Activated T-cell treated with anti-CD3 and anti-CD28 coated beads, Interleukin-2, amount 50 U/mL, for 4 hours (primary cell): ENCODE data around the gene NCR2. TPM values are rescaled to one million over a fixed set of nuclear protein-coding genes. Genes with fewer than 3 reads are reported as not detected.
A peak's percentile ranks its signal among the peaks of the same experiment; 100 is the strongest.

Source experiments
- ATAC-seq, 2 donors: fragments of 200-7000 bp; cut with Tn5 transposase; one replicate each; pipeline ENCODE4 v1.10.0; 2021
- DNase-seq: peaks from one replicate; pipeline ENCODE4 v3.0.0-alpha.2; 2020
- H3K27me3 Mint-ChIP-seq: one replicate; pipeline ENCODE4 v1.8.0; 2021; ENCODE audit warnings: low read depth, mixed read lengths
- H3K36me3 Mint-ChIP-seq: one replicate; pipeline ENCODE4 v1.8.0; 2022; ENCODE audit warnings: mixed read lengths; ENCODE audit not compliant: insufficient read depth
- H3K4me1 Mint-ChIP-seq: one replicate; pipeline ENCODE4 v1.8.0; 2021; ENCODE audit warnings: low read depth, mixed read lengths
- H3K4me3 Mint-ChIP-seq: one replicate; pipeline ENCODE4 v1.8.0; 2021; ENCODE audit warnings: mild to moderate bottlenecking, moderate library complexity, mixed read lengths
- H3K9me3 Mint-ChIP-seq: one replicate; pipeline ENCODE4 v1.8.0; 2021; ENCODE audit warnings: mixed read lengths
- total RNA-seq, 3 donors: library from RNA; stranded (reverse); gene quantifications; one replicate each; pipeline ENCODE4 v1.2.1, GENCODE V29; 2021

Gene NCR2
- total RNA-seq, 3 donors from 2014 or later, result not detected

DNA sequence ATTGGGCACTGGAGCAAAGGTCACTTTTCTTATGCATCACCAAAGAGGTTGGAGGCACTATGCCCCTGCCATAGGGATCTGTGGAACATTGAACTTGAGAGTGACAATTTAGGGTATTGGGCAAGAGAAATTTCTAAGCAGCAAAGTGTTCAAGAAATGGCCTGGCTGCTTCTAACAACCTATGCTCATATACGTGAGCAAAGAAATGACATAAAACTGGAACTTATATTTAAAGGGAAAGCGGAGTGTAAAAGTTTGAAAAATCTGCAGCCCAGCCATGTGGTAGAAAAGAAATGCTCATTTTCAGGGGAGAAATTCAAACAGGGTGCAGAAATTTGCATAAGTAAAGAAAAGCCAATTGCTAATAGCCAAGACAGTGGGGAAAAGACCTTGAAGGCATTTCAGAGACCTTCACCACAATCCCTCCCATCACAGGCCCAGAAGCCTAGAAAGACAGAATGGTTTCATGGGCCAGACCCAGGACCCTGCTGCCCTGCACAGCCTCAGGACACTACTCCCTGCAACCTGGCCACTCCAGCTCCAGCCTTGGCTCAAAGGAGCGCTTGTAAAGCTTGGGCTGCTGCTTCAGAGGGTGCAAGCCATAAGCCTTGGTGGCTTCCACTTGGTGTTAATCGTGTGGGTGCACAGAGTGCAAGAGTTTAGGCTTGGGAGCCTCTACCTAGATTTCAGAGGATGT is 24.4 kb downstream of the NCR2 start:
- Mint-ChIP-seq H3K27me3 (peaks cover 18% of the 10 kb centered on the region), H3K36me3 (peaks cover 8% of the 10 kb centered on the region), H3K4me3 (no peak overlapping the region), H3K4me1 (no peaks in the 10 kb centered on the region), H3K9me3 (peaks cover 32% of the 10 kb centered on the region)
- ATAC-seq (no peak), DNase-seq (no peak)

DNA sequence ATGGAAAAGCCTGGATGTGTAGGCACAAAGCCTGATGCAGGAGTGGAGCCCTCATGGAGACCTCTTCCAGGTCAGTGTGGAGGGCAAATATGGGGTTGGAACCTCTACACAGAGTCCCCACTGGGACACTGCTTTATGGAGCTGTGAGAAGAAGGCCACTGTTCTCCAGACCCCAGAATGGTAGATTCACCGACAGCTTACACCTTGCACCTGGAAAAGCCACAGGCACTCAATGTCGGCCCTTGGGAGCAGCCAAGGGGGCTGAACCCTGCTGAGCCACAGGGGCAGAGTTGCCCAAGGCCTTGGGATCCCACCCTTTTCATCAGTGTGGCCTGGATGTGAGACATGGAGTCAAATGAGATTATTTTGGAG is 24.9 kb downstream of the NCR2 start:
- Mint-ChIP-seq H3K4me3 (no peak overlapping the region), H3K36me3 (peaks cover 8% of the 10 kb centered on the region), H3K9me3 (peaks cover 32% of the 10 kb centered on the region), H3K27me3 (peaks cover 20% of the 10 kb centered on the region), H3K4me1 (no peaks in the 10 kb centered on the region)
- ATAC-seq, result no peak
- no peak for DNase-seq

DNA sequence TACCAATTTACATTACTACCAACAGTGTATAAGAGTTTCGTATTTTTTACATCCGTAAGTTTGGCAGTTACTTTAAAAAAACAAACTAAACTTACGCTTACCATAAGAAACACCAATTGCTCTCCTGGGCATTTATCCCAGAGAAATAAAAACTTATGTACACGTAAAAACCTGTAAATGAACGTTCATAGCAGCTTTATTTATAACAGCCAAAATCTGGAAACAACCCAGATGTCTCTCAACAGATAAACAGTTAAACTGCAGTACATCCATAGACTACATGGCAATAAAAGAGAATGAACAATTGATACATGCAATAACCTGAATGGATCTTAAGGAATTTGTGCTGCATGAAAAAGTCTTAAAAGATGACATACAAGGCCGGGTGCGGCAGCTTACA is 30.7 kb downstream of the NCR2 start:
- peaks cover 10% of the 10 kb centered on the region for H3K9me3 Mint-ChIP-seq
- H3K4me1 Mint-ChIP-seq, result peaks cover 4% of the 10 kb centered on the region
- no peak for ATAC-seq
- peaks cover 50% of the 10 kb centered on the region for H3K27me3 Mint-ChIP-seq
- no peak overlapping the region for H3K4me3 Mint-ChIP-seq
- no peaks in the 10 kb centered on the region for H3K36me3 Mint-ChIP-seq
- no peak for DNase-seq

DNA sequence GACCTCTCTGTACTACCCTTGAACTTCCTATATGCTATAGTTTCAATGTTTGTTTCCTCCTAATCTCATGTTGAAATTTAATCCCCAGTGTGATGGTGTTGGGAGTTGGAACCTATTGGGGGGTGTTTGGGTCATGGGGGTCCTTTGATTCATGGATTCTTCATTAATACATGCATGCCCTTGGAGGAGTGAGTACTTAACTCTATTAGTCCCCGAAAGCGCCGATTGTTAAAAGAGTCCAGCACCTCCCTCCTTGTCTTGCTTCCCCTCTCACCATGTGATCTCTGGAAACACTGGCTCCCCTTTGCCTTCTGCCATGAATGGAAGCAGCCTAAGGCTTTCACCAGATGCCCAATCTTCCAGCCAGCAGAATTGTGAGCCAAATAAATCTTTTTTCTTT is 31.7 kb downstream of the NCR2 start:
- ATAC-seq (no peak), DNase-seq (no peak)
- no peaks in the 10 kb centered on the region for H3K36me3 Mint-ChIP-seq
- peaks cover 12% of the 10 kb centered on the region for H3K4me1 Mint-ChIP-seq
- H3K4me3 Mint-ChIP-seq, result no peak overlapping the region
- peaks cover 3% of the 10 kb centered on the region for H3K9me3 Mint-ChIP-seq
- H3K27me3 Mint-ChIP-seq, result peaks cover 57% of the 10 kb centered on the region

DNA sequence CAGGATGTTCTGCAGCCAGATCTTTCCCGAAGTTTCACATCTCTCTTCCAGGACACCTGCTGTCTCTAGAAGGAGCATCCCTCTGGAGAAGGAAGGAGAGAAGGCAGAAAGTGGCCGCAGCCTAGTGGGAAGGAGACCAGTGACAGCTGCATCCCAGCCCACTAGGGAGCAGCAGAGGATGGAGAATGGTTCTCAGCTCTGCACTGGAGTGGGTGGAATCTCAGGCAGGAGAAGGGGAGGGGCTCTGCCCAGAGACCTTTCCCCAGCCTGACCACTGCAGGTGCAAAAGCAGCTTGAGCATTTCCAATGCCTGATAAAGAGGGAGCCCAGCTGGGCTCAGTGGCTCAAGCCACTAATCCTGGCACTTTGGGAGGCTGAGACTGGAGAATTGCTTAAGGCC is 32.3 kb downstream of the NCR2 start:
- H3K36me3 Mint-ChIP-seq, result no peaks in the 10 kb centered on the region
- no peak for DNase-seq
- peaks cover 61% of the 10 kb centered on the region for H3K27me3 Mint-ChIP-seq
- no peak overlapping the region for H3K4me3 Mint-ChIP-seq
- peaks cover 18% of the 10 kb centered on the region for H3K4me1 Mint-ChIP-seq
- H3K9me3 Mint-ChIP-seq, result no peaks in the 10 kb centered on the region
- no peak for ATAC-seq

DNA sequence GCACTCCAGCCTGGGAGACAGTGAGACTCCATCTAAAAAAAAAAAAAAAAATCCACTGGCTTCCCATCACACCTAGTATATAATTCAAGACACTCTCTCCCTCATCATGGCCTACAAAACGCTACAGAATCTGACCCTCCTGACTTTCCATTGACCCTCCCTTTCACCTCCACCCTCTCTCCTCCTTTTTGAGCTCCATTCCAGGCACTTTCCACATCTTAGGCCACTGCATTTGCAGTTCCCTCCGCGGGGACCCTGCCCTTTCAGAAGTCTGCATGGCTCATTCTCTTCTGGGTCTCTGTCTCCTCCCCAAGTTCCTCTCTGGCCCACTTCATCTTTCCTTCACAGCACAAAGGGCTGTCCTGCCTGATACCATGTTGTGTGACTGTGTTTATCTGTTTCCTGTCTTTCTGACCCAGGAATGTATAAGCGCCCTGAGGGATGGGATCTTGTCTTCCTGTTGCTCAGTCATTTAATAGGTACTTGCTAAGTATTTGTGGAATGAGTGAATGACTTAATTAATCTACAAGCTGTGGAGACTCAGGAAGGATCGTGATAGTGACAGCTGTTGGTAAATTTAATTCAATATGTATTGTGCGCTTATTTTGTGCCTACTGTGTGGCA is 35.2 kb downstream of the NCR2 start:
- no peaks in the 10 kb centered on the region for H3K9me3 Mint-ChIP-seq
- peaks cover 75% of the 10 kb centered on the region for H3K27me3 Mint-ChIP-seq
- ATAC-seq (no peak), DNase-seq (no peak)
- no peak overlapping the region for H3K4me3 Mint-ChIP-seq
- H3K4me1 Mint-ChIP-seq, result peaks cover 39% of the 10 kb centered on the region
- H3K36me3 Mint-ChIP-seq, result no peaks in the 10 kb centered on the region

DNA sequence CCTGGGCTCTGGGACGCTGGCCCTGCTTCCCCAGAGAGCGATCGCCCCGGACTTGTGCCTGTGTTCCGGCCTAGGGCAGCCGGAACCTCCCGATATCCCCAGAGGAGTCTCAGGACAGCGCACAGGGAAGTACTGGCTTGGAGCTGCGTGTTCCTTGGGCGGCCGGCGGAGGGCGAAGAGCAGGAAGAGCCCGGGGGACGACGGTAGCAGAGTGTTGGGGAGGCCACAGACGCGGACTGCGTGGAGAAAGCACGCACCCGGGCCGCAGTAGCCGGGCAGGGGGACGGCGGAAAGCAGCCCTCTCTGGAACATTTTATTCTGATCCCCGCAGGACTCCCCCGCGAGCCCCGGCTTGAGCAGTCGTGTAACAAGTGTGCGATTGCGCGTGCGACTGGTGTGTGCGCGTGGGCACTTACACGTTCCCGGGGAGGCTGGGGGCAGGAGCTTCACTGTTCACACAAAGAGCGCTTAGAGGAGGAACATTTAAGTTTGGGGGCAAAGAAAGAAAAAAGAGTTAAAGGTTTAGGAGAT is 36.1 kb downstream of the NCR2 start:
- Mint-ChIP-seq H3K4me1 (peaks cover 39% of the 10 kb centered on the region), H3K9me3 (no peaks in the 10 kb centered on the region), H3K36me3 (no peaks in the 10 kb centered on the region), H3K27me3 (peaks cover 80% of the 10 kb centered on the region), H3K4me3 (peak overlapping the region; percentile 85)
- no peak for DNase-seq
- ATAC-seq, result peak; percentile 17 to 27

DNA sequence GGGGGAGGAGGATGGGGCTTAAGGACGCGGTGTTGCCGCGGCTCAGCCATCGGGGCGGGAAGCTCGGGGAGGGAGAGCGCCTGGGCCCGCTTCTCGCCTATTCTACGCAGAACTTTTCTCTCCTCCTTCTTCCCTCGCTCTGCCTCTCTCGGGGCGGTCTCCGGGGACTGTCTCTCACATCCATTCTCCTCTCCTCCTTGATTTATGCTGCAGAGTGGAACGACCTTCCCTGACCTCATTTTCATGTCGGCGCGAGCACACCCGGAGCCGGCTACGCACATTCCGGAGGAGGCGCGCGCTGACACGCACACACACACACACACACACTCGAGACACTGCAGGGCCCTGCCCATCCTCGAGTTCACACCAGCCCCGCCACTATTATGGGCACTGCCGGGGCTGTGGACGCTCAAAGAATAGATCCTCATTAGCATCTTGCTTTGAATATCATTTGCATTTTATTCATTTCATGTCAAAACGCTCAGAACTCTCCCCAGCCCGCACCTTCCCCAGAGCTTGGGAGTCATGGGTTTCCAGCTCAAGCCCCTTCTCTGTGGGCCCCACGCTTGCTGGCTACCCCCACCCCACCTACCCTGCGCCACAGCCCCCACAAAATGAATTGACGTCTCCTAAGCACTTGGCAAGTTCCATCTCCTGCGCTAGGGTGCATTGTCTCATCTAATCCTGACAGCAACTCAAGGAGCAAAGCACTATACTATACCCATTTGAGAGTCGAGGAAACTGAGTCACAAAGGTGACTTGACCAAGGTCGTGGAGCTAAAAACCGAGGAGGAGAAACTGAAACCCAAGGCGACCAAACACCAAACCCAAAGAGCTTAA is 36.8 kb downstream of the NCR2 start:
- H3K27me3 Mint-ChIP-seq, result peaks cover 83% of the 10 kb centered on the region
- H3K4me3 Mint-ChIP-seq, result peak overlapping the region; percentile 85
- no peaks in the 10 kb centered on the region for H3K36me3 Mint-ChIP-seq
- H3K4me1 Mint-ChIP-seq, result peaks cover 39% of the 10 kb centered on the region
- H3K9me3 Mint-ChIP-seq, result no peaks in the 10 kb centered on the region
- peak; percentile 34 to 41 for ATAC-seq
- DNase-seq, result no peak

DNA sequence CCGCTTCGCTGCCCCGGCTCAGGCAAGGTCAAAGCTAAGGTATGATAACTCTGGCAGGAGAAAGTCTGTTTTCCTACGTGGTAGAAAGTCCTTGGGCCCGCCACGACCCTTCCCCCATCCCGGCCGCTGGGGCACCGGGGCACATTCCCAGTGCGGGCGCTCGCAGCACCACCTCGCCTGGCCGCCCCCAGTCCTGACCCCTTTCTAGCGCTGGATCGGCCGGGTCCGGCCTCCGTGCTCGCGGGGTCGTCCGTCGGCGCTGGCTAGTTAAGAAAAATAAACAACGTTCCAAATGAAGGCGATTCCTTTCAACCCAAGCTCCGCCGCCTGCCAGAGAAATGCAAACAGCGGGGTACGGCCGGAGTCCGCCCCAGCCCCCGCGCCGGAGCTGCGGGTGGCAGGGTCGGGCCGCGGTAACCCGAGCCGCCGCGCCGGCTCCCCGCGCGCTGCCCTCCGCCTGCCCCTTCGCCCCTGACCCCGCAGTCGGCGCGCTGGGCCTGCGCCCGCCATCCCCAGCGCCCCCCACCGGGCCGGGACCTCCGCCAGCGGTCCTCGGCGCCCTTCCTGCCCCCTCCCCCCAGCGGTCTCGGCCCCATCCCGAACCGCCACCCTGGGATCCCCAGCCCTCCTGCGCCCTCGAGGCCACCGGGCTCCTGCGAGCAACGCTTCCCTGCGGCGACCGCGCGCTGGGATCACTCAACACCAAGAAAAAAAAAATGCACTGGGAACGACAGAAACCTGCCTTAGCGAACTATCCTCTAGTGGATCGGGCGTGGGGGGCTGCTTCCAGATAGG is 37.6 kb downstream of the NCR2 start:
- no peak for DNase-seq
- no peak for ATAC-seq
- Mint-ChIP-seq H3K36me3 (no peaks in the 10 kb centered on the region), H3K9me3 (no peaks in the 10 kb centered on the region), H3K4me1 (peaks cover 39% of the 10 kb centered on the region), H3K4me3 (peak overlapping the region; percentile 85), H3K27me3 (peaks cover 85% of the 10 kb centered on the region)

DNA sequence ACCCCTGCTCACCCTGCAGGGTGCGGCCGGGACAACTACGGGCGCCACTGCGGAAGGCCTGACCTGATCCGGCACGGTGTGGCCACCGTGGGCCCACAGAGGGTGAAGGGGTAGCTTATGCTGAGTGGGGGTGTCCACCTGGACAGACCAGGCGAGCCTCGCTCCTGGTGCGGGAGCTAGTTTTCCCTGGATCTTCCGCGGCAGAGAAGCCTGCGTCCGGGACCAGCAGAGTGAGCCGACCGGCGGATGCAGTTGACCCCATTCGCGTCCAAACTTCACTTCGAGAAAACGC is 38.2 kb downstream of the NCR2 start:
- Mint-ChIP-seq H3K27me3 (peaks cover 87% of the 10 kb centered on the region), H3K36me3 (no peaks in the 10 kb centered on the region), H3K4me3 (peak overlapping the region; percentile 46), H3K4me1 (peaks cover 39% of the 10 kb centered on the region), H3K9me3 (no peaks in the 10 kb centered on the region)
- no peak for DNase-seq
- no peak for ATAC-seq

DNA sequence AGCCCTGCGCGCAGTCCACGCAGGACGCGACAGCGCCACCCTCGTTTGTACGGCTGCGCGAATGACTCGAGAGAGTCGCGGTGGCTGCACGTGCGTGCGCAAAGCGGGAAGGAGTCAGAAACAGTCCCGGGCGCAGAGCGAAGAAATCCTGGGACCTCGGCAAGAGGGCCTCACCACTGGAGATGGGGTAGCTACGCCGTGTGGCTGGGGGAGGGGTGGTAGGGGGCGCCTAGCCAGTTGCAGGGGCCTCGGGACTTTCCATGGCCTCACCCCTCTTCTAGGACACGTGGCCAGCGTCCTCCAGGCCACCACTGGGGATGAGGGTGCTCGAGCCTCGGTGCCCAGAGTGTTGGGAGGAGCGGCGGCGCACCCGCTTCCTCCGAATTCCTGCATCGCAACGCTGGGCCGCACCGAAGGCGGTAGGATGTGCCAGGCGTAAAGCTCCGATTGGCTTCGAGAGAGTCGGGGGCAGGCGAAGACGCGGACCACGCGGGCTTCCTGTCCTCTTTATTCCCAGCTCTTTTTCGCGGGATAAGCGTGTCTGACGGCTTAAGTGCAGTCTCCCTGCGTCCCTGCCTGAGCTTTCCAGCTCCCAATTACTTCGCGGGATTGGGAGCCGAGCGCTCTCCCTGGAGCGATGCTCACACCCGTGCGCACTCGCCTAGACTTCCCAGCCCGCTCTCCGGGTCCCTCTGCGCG is 38.7 kb downstream of the NCR2 start:
- H3K4me3 Mint-ChIP-seq, result peak overlapping the region; percentile 46
- H3K27me3 Mint-ChIP-seq, result peaks cover 88% of the 10 kb centered on the region
- peaks cover 37% of the 10 kb centered on the region for H3K4me1 Mint-ChIP-seq
- H3K36me3 Mint-ChIP-seq, result no peaks in the 10 kb centered on the region
- DNase-seq, result no peak
- no peaks in the 10 kb centered on the region for H3K9me3 Mint-ChIP-seq
- ATAC-seq, result no peak

DNA sequence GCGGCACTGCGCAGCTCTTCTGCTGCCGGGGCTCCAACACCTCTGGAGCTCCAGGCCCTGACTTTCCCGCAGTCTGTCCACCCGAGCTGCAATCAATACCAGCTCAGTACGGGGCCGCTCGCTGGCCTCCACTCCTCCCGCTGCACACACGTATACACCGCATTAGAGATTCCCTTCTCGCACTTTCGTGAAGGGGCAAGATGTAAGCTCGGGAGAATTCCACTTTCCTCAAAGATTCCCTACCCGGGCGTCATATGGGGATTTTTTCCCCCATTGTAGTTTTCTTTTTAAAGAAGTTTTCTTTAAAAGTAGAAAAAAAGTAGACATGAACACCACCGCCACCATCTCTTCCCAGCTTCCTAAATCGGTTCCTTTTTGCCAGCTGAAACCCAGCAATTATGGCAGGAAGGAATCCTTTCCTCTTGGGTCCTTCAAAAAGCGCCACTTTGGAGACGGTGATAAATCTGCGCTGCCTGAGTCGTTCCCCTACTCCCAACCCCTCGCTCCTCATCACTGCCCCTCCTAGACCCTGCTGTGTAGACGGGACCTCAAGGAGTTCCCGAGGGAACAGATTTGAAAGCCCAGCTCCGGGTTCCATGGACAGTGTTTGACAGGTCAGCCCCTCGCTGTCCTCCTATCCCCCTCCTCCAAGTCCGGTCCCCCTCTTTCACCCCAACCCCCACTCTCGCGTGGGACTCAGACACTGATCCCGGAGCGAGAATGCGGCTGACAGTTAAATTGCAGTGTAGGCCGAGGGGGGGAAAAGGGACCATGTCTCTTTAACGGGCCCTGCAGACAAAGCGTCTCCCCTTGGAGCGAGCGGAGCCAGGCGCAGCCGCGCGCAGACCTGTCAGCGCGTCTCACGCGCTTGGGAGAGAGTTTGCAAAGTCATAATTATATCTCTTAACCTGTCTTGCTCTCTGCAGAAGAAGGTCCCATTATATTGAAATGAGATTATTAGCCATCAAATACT is 39.5 kb downstream of the NCR2 start:
- no peaks in the 10 kb centered on the region for H3K9me3 Mint-ChIP-seq
- DNase-seq (no peak), ATAC-seq (no peak)
- H3K4me1 Mint-ChIP-seq, result peaks cover 36% of the 10 kb centered on the region
- H3K4me3 Mint-ChIP-seq, result no peak overlapping the region
- peaks cover 90% of the 10 kb centered on the region for H3K27me3 Mint-ChIP-seq
- H3K36me3 Mint-ChIP-seq, result no peaks in the 10 kb centered on the region
